Fibroblast of peridontal ligament (primary cell): ENCODE data around the gene HIVEP3.

Experiments used
- DNase-seq: peaks from one replicate; pipeline ENCODE4 v3.0.0-alpha.2; 2010; ENCODE audit errors: extremely low read depth

The HIVEP3 gene

DNA sequence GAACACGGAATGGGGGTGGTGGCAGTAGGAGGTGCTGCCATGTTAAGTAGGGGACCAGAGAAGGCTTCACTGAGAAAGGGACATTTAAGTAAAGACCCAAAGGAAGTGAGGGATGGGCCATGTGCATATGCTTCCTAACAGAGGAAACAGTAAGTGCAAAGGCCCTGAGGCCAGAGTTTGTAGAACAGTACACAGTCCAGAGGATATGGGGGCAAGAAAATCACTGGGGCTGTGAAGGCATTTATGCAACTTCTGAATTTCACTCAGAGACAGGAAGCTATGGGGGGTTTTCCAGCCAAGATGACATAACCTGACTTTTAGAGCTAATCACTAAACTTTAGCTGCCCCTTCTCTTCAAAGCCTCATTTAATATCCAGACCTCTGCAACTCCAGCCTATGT lies 231.7 kb downstream of the HIVEP3 start:
- DNase-seq = no peak

GRCh38 chr1:41683681-41684500 lies 234.8 kb downstream of the HIVEP3 start:
- no peak for DNase-seq

DNA sequence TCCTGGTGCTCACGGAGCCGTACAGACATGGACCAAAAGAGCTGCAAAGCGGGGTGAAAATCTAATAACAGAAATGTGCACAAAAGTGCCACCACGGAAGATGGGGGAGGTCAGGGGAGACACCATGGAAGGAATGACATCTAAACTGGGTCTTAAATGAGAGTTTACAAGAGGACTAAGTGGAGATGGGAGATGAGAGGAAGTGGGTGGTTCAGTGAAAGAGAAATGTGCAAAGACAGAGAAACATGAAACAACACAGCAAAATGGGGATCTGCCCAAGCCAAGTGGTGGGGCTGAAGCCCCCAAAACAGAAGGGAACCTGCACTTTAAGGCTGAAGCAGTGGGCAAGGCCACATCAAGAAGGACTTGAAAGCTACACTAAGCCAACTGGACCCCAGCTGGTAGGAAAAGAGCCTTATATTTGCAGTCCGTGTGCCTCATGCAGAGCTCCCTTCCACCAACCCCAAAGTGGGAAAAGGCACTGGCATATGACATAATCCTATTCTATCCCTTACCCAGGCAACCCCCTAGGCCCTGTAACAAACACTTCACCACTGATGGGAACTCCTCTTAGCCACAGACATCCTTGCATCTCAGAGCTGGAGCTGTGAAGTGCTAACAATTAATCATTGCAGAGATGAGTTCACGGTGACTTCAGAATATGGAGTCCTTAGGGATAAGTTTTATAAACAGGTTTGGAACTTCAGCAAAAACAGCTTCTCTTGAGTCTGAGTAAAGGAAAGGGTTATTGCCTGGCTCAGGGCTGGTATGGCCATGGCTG lies 235.7 kb downstream of the HIVEP3 start:
- DNase-seq = peak; percentile 28

- DNase-seq = no peak
Observed at GRCh38 chr1:41682149-41682548, 236.6 kb downstream of the HIVEP3 start.

- DNase-seq = peak; percentile 56
Observed at GRCh38 chr1:41681331-41682098, 237.2 kb downstream of the HIVEP3 start.

DNA sequence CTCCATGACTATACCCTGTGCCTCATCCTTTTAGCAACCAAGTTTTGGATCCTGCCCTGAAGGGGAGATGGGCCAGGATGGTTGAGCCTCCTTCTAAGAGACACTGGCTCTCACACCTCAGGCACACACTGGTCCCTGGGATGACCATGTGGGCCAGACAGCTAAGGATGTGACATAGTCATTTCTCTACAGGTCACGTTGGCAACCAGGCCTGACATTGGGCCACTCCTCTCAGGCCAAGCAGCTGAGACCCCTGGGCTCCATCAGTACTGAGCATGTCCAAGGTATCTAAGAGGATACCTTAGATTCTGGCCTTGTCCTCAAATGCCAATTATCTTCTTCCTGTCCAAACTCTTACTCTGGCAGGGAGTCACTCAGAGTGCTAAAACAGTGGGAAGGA lies 238.7 kb downstream of the HIVEP3 start:
- DNase-seq = no peak

- no peak for DNase-seq
Observed at GRCh38 chr1:41679531-41679930, 239.2 kb downstream of the HIVEP3 start.

DNA sequence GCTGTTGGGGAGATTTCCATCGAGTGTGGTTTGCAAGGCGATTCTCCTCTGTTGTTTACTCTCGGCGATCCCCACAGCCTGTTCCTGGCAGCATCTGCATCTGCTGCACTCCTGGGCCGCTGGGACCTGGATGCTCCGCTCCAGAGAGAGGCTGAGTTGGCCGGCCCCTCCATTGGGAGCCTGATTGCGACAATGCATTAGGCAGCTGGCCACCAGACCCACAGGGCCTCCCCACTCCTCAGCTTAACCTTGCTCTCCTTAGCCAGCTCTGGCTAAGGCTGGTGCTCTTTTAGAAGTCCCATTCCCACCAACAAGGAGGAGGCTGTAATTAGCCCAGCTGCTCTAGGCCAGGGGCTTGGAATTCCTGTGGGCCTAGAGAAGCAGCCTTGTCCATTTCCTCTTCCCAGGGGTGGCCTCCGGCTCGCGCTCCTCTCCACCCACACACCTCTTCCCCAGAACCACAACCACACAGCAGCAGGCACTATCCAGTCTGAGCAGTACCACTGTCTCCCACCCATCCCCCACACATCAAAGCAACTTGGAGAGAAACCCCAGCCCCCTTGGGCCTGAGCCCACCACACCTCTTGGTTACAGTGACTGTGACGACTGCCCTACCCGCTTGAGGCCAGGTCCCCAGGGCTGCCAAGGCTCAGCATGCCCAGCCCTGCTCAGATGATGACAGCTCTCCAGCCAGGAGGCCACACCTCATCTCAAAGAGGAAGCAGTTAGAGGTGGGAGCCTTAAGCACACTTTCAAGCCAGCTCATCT lies 240.4 kb downstream of the HIVEP3 start:
- peak; percentile 71 for DNase-seq

GRCh38 chr1:41677620-41678019 lies 241.1 kb downstream of the HIVEP3 start:
- no peak for DNase-seq

GRCh38 chr1:41675401-41675800 lies 243.3 kb downstream of the HIVEP3 start:
- DNase-seq = no peak

GRCh38 chr1:41674522-41674921 lies 244.2 kb downstream of the HIVEP3 start:
- DNase-seq = no peak

- no peak for DNase-seq
Observed at GRCh38 chr1:41673806-41674205, 244.9 kb downstream of the HIVEP3 start.

DNA sequence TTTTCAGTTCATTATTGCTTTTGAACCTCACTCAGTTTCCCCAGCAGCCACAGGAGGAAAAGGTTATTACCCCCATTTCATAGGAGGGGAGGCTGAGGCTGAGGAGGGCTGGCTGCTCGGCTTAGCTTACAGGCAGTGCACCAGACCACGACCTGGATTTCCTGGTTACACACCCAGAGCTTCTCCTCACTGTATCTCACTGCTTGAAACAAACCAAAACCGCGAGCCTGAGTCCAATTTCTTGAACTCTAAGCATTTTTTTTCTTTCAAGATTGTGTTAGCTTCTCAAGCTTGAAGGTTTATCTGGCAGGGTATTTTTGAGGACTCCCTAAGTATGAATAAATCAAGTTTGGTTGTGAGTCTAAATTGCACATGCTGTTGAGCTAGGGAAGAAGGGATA lies 245.3 kb downstream of the HIVEP3 start:
- DNase-seq = peak; percentile 81

- peak; percentile 92 for DNase-seq
Observed at GRCh38 chr1:41672641-41673361, 245.9 kb downstream of the HIVEP3 start.

DNA sequence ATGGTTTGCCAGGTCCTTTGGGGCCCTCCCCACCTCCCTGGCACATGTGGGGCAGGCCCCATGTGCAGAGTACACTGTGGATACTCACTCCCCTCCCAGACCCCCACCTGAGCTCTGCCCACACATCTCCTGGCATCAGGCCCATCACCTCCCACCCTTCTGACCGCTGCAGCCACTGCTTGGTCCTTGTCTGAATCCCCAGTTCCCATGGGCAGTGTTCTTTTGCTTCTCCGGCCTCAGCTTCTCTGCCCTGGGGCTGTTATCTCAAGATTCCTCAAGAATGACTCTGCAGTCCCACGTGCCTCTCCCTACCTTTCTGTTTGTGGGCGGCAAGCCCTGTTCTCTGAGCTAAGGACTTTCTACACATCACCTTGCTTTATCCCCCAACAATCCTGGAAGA lies 246.5 kb downstream of the HIVEP3 start:
- peak; percentile 34 for DNase-seq

DNA sequence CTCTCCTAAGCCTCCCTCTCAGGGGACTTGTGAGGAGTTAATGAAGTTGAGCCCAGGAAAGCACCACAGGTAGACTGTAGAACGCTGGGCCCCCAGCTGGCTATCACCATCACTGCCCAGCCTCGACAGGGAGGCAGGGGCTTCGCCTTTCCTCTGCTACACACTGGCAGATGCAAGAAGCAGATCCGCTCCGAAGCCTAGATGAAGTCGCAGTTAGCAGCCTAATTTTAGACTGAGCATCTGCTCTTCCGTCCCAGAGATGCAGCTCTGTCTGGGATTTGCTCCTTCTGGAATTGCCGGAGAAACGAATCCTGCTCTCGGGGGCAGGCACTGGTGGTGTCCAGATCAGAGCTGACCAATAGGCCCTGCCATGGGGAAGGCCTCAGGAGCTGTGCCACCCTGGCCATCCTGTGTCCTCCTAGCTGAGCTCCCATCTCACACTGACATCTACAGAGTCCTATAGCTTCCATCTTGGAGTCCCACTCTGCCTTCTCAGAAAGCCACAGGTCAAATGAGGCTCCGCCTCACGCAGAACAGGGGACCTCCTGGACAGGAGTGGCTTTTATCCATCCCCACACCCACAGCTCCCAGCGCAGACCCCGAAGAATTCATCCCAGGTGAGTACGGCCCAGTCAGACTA lies 247.5 kb downstream of the HIVEP3 start:
- no peak for DNase-seq

DNA sequence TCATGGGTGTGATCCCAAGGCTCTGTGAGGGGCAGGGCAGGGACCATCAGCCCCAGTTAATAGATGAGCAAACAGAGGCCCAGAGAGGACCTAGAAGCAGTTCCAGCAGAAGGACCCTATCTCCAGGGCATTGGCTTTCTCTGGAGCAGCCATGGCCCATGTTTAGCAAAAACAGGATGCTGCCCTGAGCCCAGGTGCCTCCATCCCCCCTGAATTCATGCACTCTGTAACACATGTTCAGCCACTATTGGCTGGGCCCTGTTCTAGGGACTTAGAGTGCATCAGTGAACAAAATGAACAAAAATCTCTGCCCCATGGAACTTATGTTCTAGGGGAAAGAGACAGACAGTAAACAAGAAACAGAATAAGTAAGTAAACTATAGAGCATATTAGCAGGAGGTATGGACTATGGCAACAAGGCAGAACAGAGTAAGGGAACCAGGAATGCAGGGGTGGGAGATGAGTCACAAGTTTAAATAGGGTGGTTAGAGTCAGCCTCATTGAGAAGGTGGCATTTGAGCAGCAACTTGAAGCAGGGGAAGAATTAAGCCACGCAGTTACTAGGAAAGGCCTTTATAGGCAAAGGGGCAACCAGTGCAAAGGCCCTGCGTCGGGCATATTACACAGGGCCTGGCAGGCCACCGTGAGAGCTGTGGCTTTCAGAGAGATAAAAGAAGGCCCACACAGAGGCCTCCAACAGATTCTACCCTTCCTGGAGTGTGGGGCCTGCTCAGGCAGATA lies 248.3 kb downstream of the HIVEP3 start:
- DNase-seq = peak; percentile 66

DNA sequence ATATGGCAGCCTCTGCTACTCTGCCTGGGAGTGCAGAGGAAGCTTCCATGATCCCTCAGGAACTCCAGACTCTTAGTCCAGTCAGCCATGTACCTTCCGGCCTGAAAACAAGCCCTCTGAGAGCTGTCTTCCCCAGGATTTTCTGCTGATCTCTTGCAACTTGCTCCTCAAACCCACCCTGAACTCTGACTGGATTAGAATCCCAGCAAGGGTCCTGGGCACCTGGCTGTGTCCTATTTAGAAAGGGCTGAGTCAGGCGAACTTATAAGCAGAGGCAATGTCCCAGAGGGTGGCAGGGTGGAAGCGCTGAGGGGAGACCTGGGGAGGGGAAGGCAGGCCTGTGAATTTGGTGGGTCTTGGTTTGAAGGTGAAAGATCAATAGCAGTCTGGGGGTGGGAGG lies 249.8 kb downstream of the HIVEP3 start:
- no peak for DNase-seq

GRCh38 chr1:41668054-41668660 lies 250.6 kb downstream of the HIVEP3 start:
- DNase-seq = no peak
